Epithelial cell of proximal tubule (primary cell): ENCODE data around the gene ECHDC1. TPM values are rescaled to one million over a fixed set of nuclear protein-coding genes. Genes with fewer than 3 reads are reported as not detected.

ENCODE experiments used
- DNase-seq: peaks from one replicate; pipeline ENCODE4 v3.0.0-alpha.2; 2011; ENCODE audit warnings: low read depth
- H3K4me3 ChIP-seq: 2 replicates; pipeline ENCODE4 v1.5.1; 2011; ENCODE audit warnings: low read depth, mild to moderate bottlenecking, low read length
- CTCF ChIP-seq: conservative IDR thresholded peaks from 2 replicates; pipeline ENCODE4 v1.5.1; 2012; ENCODE audit warnings: low read depth, mild to moderate bottlenecking, low read length
- total RNA-seq: library from RNA; depleted of rRNA; stranded (reverse); fragments of >200 nt; gene quantifications from 2 replicates; pipeline ENCODE4 v1.2.3, GENCODE V29; 2015

ECHDC1 gene
- total RNA-seq, 1 donor from 2014 or later, result 47.9 TPM

- H3K4me3 ChIP-seq, result no peak overlapping the region
- DNase-seq, result no peak
- TF ChIP-seq CTCF, result no peak
These were observed 9.1 kb upstream of the ECHDC1 start for GRCh38 chr6:127352524-127352923.

- DNase-seq, result no peak
- H3K4me3 ChIP-seq, result no peak overlapping the region
- no peak for TF ChIP-seq CTCF
These were observed 6.6 kb upstream of the ECHDC1 start for GRCh38 chr6:127349980-127350379.

- no peak for TF ChIP-seq CTCF
- H3K4me3 ChIP-seq, result no peak overlapping the region
- no peak for DNase-seq
These were observed 4.7 kb upstream of the ECHDC1 start for GRCh38 chr6:127348028-127348661.

GRCh38 chr6:127347178-127347577, 3.8 kb upstream of the ECHDC1 start:
- no peak overlapping the region for H3K4me3 ChIP-seq
- TF ChIP-seq CTCF, result no peak
- DNase-seq, result no peak

GRCh38 chr6:127345521-127345920, 2.1 kb upstream of the ECHDC1 start:
- TF ChIP-seq CTCF, result no peak
- no peak overlapping the region for H3K4me3 ChIP-seq
- DNase-seq, result no peak

GRCh38 chr6:127343809-127344659, 625 bp upstream of the ECHDC1 start:
- H3K4me3 ChIP-seq, result peak overlapping the region; percentile 87
- TF ChIP-seq CTCF, result no peak
- DNase-seq, result peak; percentile 22
